Smooth muscle cell (in vitro differentiated cells): ENCODE measurements around the gene RFX3. TPM values are rescaled to one million over a fixed set of nuclear protein-coding genes. Genes with fewer than 3 reads are reported as not detected.

Experiments used
- DNase-seq: peaks from one replicate; lab custom pipeline; 2025; ENCODE audit not compliant: unreplicated experiment; lab: John Stamatoyannopoulos, UW
- H2AFZ ChIP-seq: fragments of 200-600 bp; sonication (generic); 2 replicates; pipeline ENCODE4 v1.6.0; 2016; ENCODE audit warnings: antibody characterized with exemption, low read depth, mild to moderate bottlenecking
- H3F3A ChIP-seq: fragments of 200-600 bp; sonication (generic); 2 replicates; pipeline ENCODE4 v1.6.0; 2017; ENCODE audit warnings: antibody characterized with exemption, low read depth
- H3K27ac ChIP-seq: fragments of 200-600 bp; sonication (generic); 2 replicates; pipeline ENCODE4 v1.5.1; 2016; ENCODE audit warnings: low read depth, mild to moderate bottlenecking
- H3K27me3 ChIP-seq: fragments of 200-600 bp; sonication (generic); 2 replicates; pipeline ENCODE4 v1.6.1; 2016; ENCODE audit warnings: low read depth, mild to moderate bottlenecking
- H3K36me3 ChIP-seq: fragments of 200-600 bp; sonication (generic); 2 replicates; pipeline ENCODE4 v1.5.1; 2016; ENCODE audit warnings: low read depth
- H3K4me1 ChIP-seq: fragments of 200-600 bp; sonication (generic); 2 replicates; pipeline ENCODE4 v1.5.1; 2016; ENCODE audit warnings: low read depth
- H3K4me2 ChIP-seq: fragments of 200-600 bp; sonication (generic); 2 replicates; pipeline ENCODE4 v1.6.0; 2016; ENCODE audit warnings: mild to moderate bottlenecking
- H3K4me3 ChIP-seq: fragments of 200-600 bp; sonication (generic); 2 replicates; pipeline ENCODE4 v1.5.1; 2016; ENCODE audit warnings: mild to moderate bottlenecking
- H3K79me2 ChIP-seq: fragments of 200-600 bp; sonication (generic); 2 replicates; pipeline ENCODE4 v1.6.0; 2016; ENCODE audit warnings: low read depth, mild to moderate bottlenecking
- H3K9ac ChIP-seq: fragments of 200-600 bp; sonication (generic); 2 replicates; pipeline ENCODE4 v1.6.0; 2016; ENCODE audit warnings: low read depth
- H3K9me3 ChIP-seq: fragments of 200-600 bp; sonication (generic); replicated peaks from 2 replicates; pipeline ENCODE4 v1.5.1; 2016; ENCODE audit warnings: low read depth
- H4K20me1 ChIP-seq: fragments of 200-600 bp; sonication (generic); 2 replicates; pipeline ENCODE4 v1.6.0; 2016; ENCODE audit warnings: low read depth
- CTCF ChIP-seq: fragments of 200-600 bp; sonication (generic); IDR thresholded peaks from 2 replicates; pipeline ENCODE4 v1.5.1; 2017; ENCODE audit warnings: borderline replicate concordance, mild to moderate bottlenecking, antibody characterized with exemption; ENCODE audit not compliant: insufficient read depth, poor library complexity, severe bottlenecking
- WGBS: methylation state at CpG from one replicate; pipeline ENCODE4 v1.1.7; 2016; ENCODE audit warnings: low lambda C conversion rate; 5-methylcytosine and 5-hydroxymethylcytosine counted together
- polyA plus RNA-seq: library from polyadenylated mRNA; unstranded; fragments of >200 nt; fragmentation: Nextera tagmentation; extraction: Ambion mirVana; gene quantifications from 2 replicates; pipeline ENCODE4 v1.2.1, GENCODE V29; 2016
- total RNA-seq: library from RNA; depleted of rRNA; stranded (reverse); fragments of >200 nt; gene quantifications from 2 replicates; pipeline ENCODE4 v1.2.3, GENCODE V29; 2014

RFX3 gene
- total and polyA plus RNA-seq, 2 experiments from 2014 or later, result 4.4 to 14.1 TPM

- Histone ChIP-seq H3K36me3 (no peaks in the 10 kb centered on the region), H3K4me2 (no peak overlapping the region), H3K27ac (no peak overlapping the region), H4K20me1 (no peaks in the 10 kb centered on the region), H2AFZ (no peak overlapping the region), H3K9ac (no peak overlapping the region), H3K79me2 (no peaks in the 10 kb centered on the region), H3K4me1 (no peaks in the 10 kb centered on the region), H3K9me3 (no peaks in the 10 kb centered on the region), H3F3A (no peaks in the 10 kb centered on the region), H3K27me3 (no peaks in the 10 kb centered on the region), H3K4me3 (no peak overlapping the region)
- TF ChIP-seq CTCF, result no peak
- WGBS, result 93% methylated on average over 6 of the region's 6 CpGs
- no peak for DNase-seq
Measured at GRCh38 chr9:3534614-3535404, 9.0 kb upstream of the RFX3 start.

GRCh38 chr9:3532158-3532557 lies 6.4 kb upstream of the RFX3 start:
- Histone ChIP-seq H3F3A (no peaks in the 10 kb centered on the region), H2AFZ (no peak overlapping the region), H3K36me3 (no peaks in the 10 kb centered on the region), H3K27ac (no peak overlapping the region), H4K20me1 (no peaks in the 10 kb centered on the region), H3K9ac (no peak overlapping the region), H3K4me2 (no peak overlapping the region), H3K9me3 (no peaks in the 10 kb centered on the region), H3K27me3 (no peaks in the 10 kb centered on the region), H3K4me3 (no peak overlapping the region), H3K4me1 (peaks cover 21% of the 10 kb centered on the region), H3K79me2 (peaks cover 21% of the 10 kb centered on the region)
- no peak for DNase-seq
- no peak for TF ChIP-seq CTCF

- H3K9ac ChIP-seq, result no peak overlapping the region
- no peak for DNase-seq
- no peak overlapping the region for H2AFZ ChIP-seq
- H3K4me3 ChIP-seq, result no peak overlapping the region
- TF ChIP-seq CTCF, result no peak
- H3K27ac ChIP-seq, result no peak overlapping the region
- no peak overlapping the region for H3K4me2 ChIP-seq
- H3K9me3 ChIP-seq, result no peaks in the 10 kb centered on the region
- no peaks in the 10 kb centered on the region for H3F3A ChIP-seq
- no peaks in the 10 kb centered on the region for H3K36me3 ChIP-seq
- peaks cover 46% of the 10 kb centered on the region for H3K79me2 ChIP-seq
- no peaks in the 10 kb centered on the region for H4K20me1 ChIP-seq
- WGBS, result 88% methylated on average over 7 of the region's 7 CpGs
- no peaks in the 10 kb centered on the region for H3K27me3 ChIP-seq
- peaks cover 31% of the 10 kb centered on the region for H3K4me1 ChIP-seq
Measured at GRCh38 chr9:3528451-3528850, 2.6 kb upstream of the RFX3 start.
